SK-N-SH (cell line): ENCODE data around the gene CD160. TPM values are rescaled to one million over a fixed set of nuclear protein-coding genes. Genes with fewer than 3 reads are reported as not detected.

Experiments used
- CTCF ChIA-PET: fragments of 300-600, 350-600 bp; formaldehyde crosslinking; extraction: SDS; loops from one replicate; lab custom pipeline; 2021; lab: Yijun Ruan, JAX
- POLR2A ChIA-PET: fragments of 350-600 bp; sonication (Branson Sonifier 250); formaldehyde crosslinking; extraction: SDS; loops from one replicate; lab custom pipeline; 2020; ENCODE audit warnings: antibody characterized with exemption, inconsistent platforms; lab: Yijun Ruan, JAX
- DNase-seq: peaks from one replicate; pipeline ENCODE4 v3.0.0; 2012
- H2AFZ ChIP-seq: fragments of 200-600 bp; sonication (generic); 2 replicates; pipeline ENCODE4 v1.8.1; 2016; ENCODE audit warnings: antibody characterized with exemption, mild to moderate bottlenecking, low read depth
- H3F3A ChIP-seq: fragments of 200-600 bp; sonication (generic); replicated peaks from 2 replicates; pipeline ENCODE3; 2016; ENCODE audit warnings: antibody characterized with exemption, mild to moderate bottlenecking; ENCODE audit not compliant: insufficient read depth
- H3K27ac ChIP-seq, 2 experiments: fragments of 200-500 bp in 1 of 2; fragments of 200-600 bp in 1 of 2; sonication (Bioruptor generic) in 1 of 2; sonication (generic), shearing (Covaris generic) in 1 of 2; 2 replicates each; pipeline versions ENCODE4 v1.5.1 to v1.6.1; 2014 to 2016; ENCODE audit warnings: low read depth in 2 of 2, inconsistent platforms in 1 of 2, low read length in 1 of 2, mild to moderate bottlenecking in 1 of 2, mixed read lengths in 1 of 2
- H3K27me3 ChIP-seq: fragments of 200-600 bp; sonication (generic), shearing (Covaris generic); 2 replicates; pipeline ENCODE4 v1.6.1; 2016; ENCODE audit warnings: mixed run types; ENCODE audit not compliant: insufficient read depth
- H3K36me3 ChIP-seq, 2 experiments: fragments of 200-500 bp in 1 of 2; fragments of 200-600 bp in 1 of 2; sonication (Bioruptor generic) in 1 of 2; sonication (generic) in 1 of 2; replicated peaks in 1 of 2; 2 replicates each; pipeline versions ENCODE3 to v1.5.1; 2014 to 2016; ENCODE audit warnings: low read length in 1 of 2, mild to moderate bottlenecking in 1 of 2; ENCODE audit not compliant: insufficient read depth in 2 of 2, control insufficient read depth in 1 of 2
- H3K4me1 ChIP-seq, 2 experiments: fragments of 200-500 bp in 1 of 2; fragments of 200-600 bp in 1 of 2; sonication (Bioruptor generic) in 1 of 2; sonication (generic), shearing (Covaris generic) in 1 of 2; 2 replicates each; pipeline versions ENCODE4 v1.5.1 to v1.6.1; 2014 to 2016; ENCODE audit warnings: low read depth in 1 of 2, low read length in 1 of 2, mixed run types in 1 of 2; ENCODE audit not compliant: insufficient read depth in 2 of 2, control insufficient read depth in 1 of 2
- H3K4me2 ChIP-seq: fragments of 200-600 bp; sonication (generic), shearing (Covaris generic); 2 replicates; pipeline ENCODE4 v1.6.1; 2017; ENCODE audit warnings: mixed run types
- H3K4me3 ChIP-seq, 2 experiments: fragments of 200-500 bp in 1 of 2; fragments of 200-600 bp in 1 of 2; sonication (Bioruptor generic) in 1 of 2; sonication (generic), shearing (Covaris generic) in 1 of 2; 2 replicates each; pipeline versions ENCODE4 v1.5.1 to v1.8.1; 2014 to 2016; ENCODE audit warnings: low read depth in 2 of 2, inconsistent platforms in 1 of 2, low read length in 1 of 2, mild to moderate bottlenecking in 1 of 2, mixed read lengths in 1 of 2, moderate library complexity in 1 of 2
- H3K79me2 ChIP-seq: fragments of 200-600 bp; sonication (generic); 2 replicates; pipeline ENCODE4 v1.8.1; 2017; ENCODE audit warnings: mild to moderate bottlenecking; ENCODE audit not compliant: insufficient read depth
- H3K9ac ChIP-seq: fragments of 200-600 bp; sonication (generic); 2 replicates; pipeline ENCODE4 v1.6.1; 2017; ENCODE audit warnings: mixed run types
- H3K9me2 ChIP-seq: fragments of 200-600 bp; sonication (generic); 2 replicates; pipeline ENCODE4 v1.6.1; 2017; ENCODE audit warnings: mixed run types
- H3K9me3 ChIP-seq: fragments of 200-600 bp; sonication (generic); 2 replicates; pipeline ENCODE4 v1.6.1; 2017; ENCODE audit warnings: mixed run types, mild to moderate bottlenecking, moderate library complexity
- H4K20me1 ChIP-seq: fragments of 200-600 bp; sonication (generic); 2 replicates; pipeline ENCODE4 v1.6.1; 2017; ENCODE audit warnings: mild to moderate bottlenecking, mixed run types; ENCODE audit not compliant: insufficient read depth
- CHD2 ChIP-seq: fragments of 150-350 bp; IDR thresholded peaks from 2 replicates; pipeline ENCODE4 v1.6.1; 2018; ENCODE audit warnings: low read length; ENCODE audit not compliant: partially characterized antibody
- ELF1 ChIP-seq: IDR thresholded peaks from 2 replicates; pipeline ENCODE4 v1.4.0; 2012
- EZH2phosphoT487 ChIP-seq: fragments of 200-600 bp; sonication (generic); IDR thresholded peaks from 2 replicates; pipeline ENCODE4 v1.6.1; 2017; ENCODE audit warnings: low read depth, mixed run types, mild to moderate bottlenecking, antibody characterized with exemption, moderate library complexity, borderline replicate concordance
- FOXJ3 ChIP-seq: sonication (generic); formaldehyde crosslinking; IDR thresholded peaks from 2 replicates; pipeline ENCODE4 v1.5.1; 2020; ENCODE audit warnings: mild to moderate bottlenecking, missing genetic modification reagents
- FOXM1 ChIP-seq: IDR thresholded peaks from 2 replicates; pipeline ENCODE4 v1.4.0; 2012; ENCODE audit warnings: low read depth, mild to moderate bottlenecking
- MXI1 ChIP-seq: IDR thresholded peaks from 2 replicates; pipeline ENCODE4 v1.6.1; 2012; ENCODE audit warnings: mild to moderate bottlenecking, low read depth, low read length, improper control_type of control experiment
- RAD21 ChIP-seq: IDR thresholded peaks from 2 replicates; pipeline ENCODE4 v1.6.1; 2012; ENCODE audit warnings: mild to moderate bottlenecking, low read length
- RCOR1 ChIP-seq: fragments of 150-350 bp; IDR thresholded peaks from 2 replicates; pipeline ENCODE4 v1.6.1; 2017; ENCODE audit warnings: antibody characterized with exemption, low read length
- SIN3A ChIP-seq: IDR thresholded peaks from 2 replicates; pipeline ENCODE4 v1.6.1; 2012; ENCODE audit warnings: low read depth, mild to moderate bottlenecking, low read length, moderate library complexity, borderline replicate concordance
- SMC3 ChIP-seq: IDR thresholded peaks from 2 replicates; pipeline ENCODE4 v1.6.1; 2012; ENCODE audit warnings: low read depth, low read length, improper control_type of control experiment
- TEAD4 ChIP-seq: IDR thresholded peaks from 2 replicates; pipeline ENCODE4 v1.4.0; 2012; ENCODE audit warnings: mild to moderate bottlenecking, borderline replicate concordance; ENCODE audit not compliant: insufficient read depth
- WGBS: methylation state at CpG from one replicate; pipeline ENCODE4 v1.1.6; 2017; ENCODE audit warnings: low lambda C conversion rate; 5-methylcytosine and 5-hydroxymethylcytosine counted together
- polyA plus RNA-seq, 3 experiments: library from polyadenylated mRNA; depleted of rRNA; stranded (reverse); fragments of >200 nt; gene quantifications; 2 replicates each; pipeline ENCODE4 v1.2.3, GENCODE V29; 2012
- TF ChIP-seq, protein P1 (sequence below): IDR thresholded peaks from 2 replicates; pipeline ENCODE4 v1.4.0; 2012; ENCODE audit warnings: low read depth
- TF ChIP-seq, protein P2 (sequence below): IDR thresholded peaks from 2 replicates; pipeline ENCODE4 v1.4.0; 2012; ENCODE audit warnings: low read depth, borderline replicate concordance
- TF ChIP-seq, protein P3 (sequence below): IDR thresholded peaks from 2 replicates; pipeline ENCODE4; 2012
- TF ChIP-seq, protein P4 (sequence below): fragments of 200-600 bp; sonication (generic); IDR thresholded peaks from 2 replicates; pipeline ENCODE4 v1.6.1; 2017; ENCODE audit warnings: antibody characterized with exemption, mild to moderate bottlenecking, moderate library complexity

CD160 gene
- polyA plus RNA-seq, 1 of the 3 experiments (the other 2 are of a cell fraction) = not detected

DNA sequence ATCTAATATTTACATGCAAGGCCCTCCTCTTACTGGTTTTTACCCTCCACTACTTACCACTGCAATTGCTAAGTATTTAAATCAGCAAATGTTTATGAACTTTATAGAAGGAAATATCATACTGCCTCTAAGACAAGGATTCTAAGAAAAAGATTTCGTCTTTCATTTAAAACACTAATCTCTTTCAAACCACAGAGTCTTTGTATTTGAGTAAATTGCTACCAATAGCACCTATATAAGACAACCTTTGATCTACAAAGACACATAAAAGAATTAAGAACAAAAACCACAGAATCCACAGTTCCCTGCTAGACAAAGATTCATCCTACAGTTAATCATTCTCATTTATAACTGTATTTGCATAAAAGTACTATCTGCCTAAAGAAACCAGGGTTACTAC is 67.0 kb downstream of the CD160 start:
- Histone ChIP-seq H3K27me3 (no peaks in the 10 kb centered on the region), H3K9me2 (no peaks in the 10 kb centered on the region), H3K79me2 (peaks cover 18% of the 10 kb centered on the region)
- CTCF ChIA-PET = interaction anchor here (0.8 to 1.4 kb wide), 2 partner anchors 21 to 64 kb away, joined by 3 to 5 read pairs; no protein-coding TSS in a partner anchor
- TF ChIP-seq TEAD4 (no peak), RCOR1 (no peak), CHD2 (no peak), FOXM1 (no peak), SMC3 (no peak)
- TF ChIP-seq, protein P1, sequence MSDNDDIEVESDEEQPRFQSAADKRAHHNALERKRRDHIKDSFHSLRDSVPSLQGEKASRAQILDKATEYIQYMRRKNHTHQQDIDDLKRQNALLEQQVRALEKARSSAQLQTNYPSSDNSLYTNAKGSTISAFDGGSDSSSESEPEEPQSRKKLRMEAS = no peak
- TF ChIP-seq, protein P2, sequence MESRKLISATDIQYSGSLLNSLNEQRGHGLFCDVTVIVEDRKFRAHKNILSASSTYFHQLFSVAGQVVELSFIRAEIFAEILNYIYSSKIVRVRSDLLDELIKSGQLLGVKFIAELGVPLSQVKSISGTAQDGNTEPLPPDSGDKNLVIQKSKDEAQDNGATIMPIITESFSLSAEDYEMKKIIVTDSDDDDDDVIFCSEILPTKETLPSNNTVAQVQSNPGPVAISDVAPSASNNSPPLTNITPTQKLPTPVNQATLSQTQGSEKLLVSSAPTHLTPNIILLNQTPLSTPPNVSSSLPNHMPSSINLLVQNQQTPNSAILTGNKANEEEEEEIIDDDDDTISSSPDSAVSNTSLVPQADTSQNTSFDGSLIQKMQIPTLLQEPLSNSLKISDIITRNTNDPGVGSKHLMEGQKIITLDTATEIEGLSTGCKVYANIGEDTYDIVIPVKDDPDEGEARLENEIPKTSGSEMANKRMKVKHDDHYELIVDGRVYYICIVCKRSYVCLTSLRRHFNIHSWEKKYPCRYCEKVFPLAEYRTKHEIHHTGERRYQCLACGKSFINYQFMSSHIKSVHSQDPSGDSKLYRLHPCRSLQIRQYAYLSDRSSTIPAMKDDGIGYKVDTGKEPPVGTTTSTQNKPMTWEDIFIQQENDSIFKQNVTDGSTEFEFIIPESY = no peak
- TF ChIP-seq, all 33 proteins: peak for 0
- no peaks in the 10 kb centered on the region for H3K9me3 ChIP-seq
- H3K4me3 ChIP-seq = no peak overlapping the region
- no peak overlapping the region for H2AFZ ChIP-seq
- no peak for DNase-seq
- WGBS = 29% methylated on average over 1 of the region's 1 CpG
- H4K20me1 ChIP-seq = no peaks in the 10 kb centered on the region
- no peak overlapping the region for H3K4me2 ChIP-seq
- H3K27ac ChIP-seq = no peak overlapping the region
- peaks cover 0 to 13% of the 10 kb centered on the region in 2 experiments; a peak in 1 of 4 replicates for H3K4me1 ChIP-seq
- H3K9ac ChIP-seq = no peak overlapping the region
- H3F3A ChIP-seq = peaks cover 18% of the 10 kb centered on the region
- H3K36me3 ChIP-seq = peaks cover 6 to 13% of the 10 kb centered on the region in 2 experiments
- POLR2A ChIA-PET = no interaction called here

DNA sequence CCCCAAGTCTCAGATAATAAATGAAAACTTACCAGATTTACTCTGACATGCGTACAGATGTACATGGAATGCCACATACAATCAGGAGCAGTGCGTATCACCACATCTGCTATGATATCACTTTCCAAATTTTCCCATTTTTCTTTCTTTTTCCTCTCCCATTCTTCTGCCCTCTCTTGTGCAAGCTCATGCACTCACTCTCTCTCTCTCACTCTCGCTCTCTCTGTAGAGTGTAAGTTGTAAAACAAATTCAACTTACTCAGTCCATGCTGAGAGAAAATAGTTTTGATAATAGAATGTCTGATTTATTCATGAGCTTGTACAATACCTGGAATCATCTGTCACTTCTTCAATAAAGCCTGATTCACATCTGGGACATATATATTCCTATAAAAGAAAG is 69.3 kb downstream of the CD160 start:
- Histone ChIP-seq H3K27me3 (no peaks in the 10 kb centered on the region), H3F3A (peaks cover 5% of the 10 kb centered on the region), H3K9me3 (no peaks in the 10 kb centered on the region), H3K9me2 (no peaks in the 10 kb centered on the region), H3K4me1 (peaks cover 0 to 9% of the 10 kb centered on the region in 2 experiments; a peak in 1 of 4 replicates), H3K4me2 (no peak overlapping the region), H3K79me2 (peaks cover 18% of the 10 kb centered on the region), H2AFZ (no peak overlapping the region), H3K4me3 (no peak overlapping the region), H3K36me3 (peaks cover 6 to 16% of the 10 kb centered on the region in 2 experiments), H3K27ac (no peak overlapping the region), H3K9ac (no peak overlapping the region), H4K20me1 (no peaks in the 10 kb centered on the region)
- no peak for DNase-seq
- WGBS = 96% methylated on average over 3 of the region's 3 CpGs
- CTCF ChIA-PET = no interaction called here
- no peak for TF ChIP-seq MXI1
- TF ChIP-seq, protein P3, sequence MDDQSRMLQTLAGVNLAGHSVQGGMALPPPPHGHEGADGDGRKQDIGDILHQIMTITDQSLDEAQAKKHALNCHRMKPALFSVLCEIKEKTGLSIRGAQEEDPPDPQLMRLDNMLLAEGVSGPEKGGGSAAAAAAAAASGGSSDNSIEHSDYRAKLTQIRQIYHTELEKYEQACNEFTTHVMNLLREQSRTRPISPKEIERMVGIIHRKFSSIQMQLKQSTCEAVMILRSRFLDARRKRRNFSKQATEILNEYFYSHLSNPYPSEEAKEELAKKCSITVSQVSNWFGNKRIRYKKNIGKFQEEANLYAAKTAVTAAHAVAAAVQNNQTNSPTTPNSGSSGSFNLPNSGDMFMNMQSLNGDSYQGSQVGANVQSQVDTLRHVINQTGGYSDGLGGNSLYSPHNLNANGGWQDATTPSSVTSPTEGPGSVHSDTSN = no peak
- TF ChIP-seq RAD21 = no peak
- TF ChIP-seq, protein P4, sequence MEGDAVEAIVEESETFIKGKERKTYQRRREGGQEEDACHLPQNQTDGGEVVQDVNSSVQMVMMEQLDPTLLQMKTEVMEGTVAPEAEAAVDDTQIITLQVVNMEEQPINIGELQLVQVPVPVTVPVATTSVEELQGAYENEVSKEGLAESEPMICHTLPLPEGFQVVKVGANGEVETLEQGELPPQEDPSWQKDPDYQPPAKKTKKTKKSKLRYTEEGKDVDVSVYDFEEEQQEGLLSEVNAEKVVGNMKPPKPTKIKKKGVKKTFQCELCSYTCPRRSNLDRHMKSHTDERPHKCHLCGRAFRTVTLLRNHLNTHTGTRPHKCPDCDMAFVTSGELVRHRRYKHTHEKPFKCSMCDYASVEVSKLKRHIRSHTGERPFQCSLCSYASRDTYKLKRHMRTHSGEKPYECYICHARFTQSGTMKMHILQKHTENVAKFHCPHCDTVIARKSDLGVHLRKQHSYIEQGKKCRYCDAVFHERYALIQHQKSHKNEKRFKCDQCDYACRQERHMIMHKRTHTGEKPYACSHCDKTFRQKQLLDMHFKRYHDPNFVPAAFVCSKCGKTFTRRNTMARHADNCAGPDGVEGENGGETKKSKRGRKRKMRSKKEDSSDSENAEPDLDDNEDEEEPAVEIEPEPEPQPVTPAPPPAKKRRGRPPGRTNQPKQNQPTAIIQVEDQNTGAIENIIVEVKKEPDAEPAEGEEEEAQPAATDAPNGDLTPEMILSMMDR = no peak
- no peak for TF ChIP-seq FOXJ3
- TF ChIP-seq SIN3A = no peak
- TF ChIP-seq EZH2phosphoT487 = no peak
- no peak for TF ChIP-seq ELF1
- POLR2A ChIA-PET = no interaction called here
